ENCODE results near the gene KBTBD13.
"Not testable (repeated sequence)": the region's sequence is repeated elsewhere in the genome, so short reads cannot be mapped to it uniquely, and the experiment has no call there.

The KBTBD13 gene

DNA sequence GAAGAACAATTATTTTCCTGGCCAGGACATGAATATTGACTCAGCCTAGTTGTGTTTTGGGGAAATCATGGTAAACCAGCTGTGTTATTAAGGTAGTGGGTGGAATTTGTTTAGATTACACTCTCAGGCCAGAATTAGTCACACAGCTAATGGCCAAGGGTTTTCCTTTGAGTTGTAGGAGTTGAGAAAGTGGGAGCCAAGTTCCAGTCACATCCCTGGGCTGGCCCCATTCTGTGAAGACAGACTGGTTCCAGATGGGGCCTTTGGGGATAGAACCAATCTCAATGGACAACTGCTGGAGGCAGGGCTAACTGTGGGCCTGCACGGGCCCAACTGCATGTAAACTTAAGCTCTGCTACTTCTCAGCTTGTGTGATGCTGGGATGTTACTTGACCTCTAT, 7.4 kb upstream of the KBTBD13 start:
- H3K27ac ChIP-seq = no peak overlapping the region
- TF ChIP-seq, protein P1, sequence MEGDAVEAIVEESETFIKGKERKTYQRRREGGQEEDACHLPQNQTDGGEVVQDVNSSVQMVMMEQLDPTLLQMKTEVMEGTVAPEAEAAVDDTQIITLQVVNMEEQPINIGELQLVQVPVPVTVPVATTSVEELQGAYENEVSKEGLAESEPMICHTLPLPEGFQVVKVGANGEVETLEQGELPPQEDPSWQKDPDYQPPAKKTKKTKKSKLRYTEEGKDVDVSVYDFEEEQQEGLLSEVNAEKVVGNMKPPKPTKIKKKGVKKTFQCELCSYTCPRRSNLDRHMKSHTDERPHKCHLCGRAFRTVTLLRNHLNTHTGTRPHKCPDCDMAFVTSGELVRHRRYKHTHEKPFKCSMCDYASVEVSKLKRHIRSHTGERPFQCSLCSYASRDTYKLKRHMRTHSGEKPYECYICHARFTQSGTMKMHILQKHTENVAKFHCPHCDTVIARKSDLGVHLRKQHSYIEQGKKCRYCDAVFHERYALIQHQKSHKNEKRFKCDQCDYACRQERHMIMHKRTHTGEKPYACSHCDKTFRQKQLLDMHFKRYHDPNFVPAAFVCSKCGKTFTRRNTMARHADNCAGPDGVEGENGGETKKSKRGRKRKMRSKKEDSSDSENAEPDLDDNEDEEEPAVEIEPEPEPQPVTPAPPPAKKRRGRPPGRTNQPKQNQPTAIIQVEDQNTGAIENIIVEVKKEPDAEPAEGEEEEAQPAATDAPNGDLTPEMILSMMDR (IDR thresholded peaks at IDR 0.05) = no peak
- no peak for TF ChIP-seq ZFX (IDR thresholded peaks at IDR 0.05; ENCODE audit: borderline replicate concordance)

DNA sequence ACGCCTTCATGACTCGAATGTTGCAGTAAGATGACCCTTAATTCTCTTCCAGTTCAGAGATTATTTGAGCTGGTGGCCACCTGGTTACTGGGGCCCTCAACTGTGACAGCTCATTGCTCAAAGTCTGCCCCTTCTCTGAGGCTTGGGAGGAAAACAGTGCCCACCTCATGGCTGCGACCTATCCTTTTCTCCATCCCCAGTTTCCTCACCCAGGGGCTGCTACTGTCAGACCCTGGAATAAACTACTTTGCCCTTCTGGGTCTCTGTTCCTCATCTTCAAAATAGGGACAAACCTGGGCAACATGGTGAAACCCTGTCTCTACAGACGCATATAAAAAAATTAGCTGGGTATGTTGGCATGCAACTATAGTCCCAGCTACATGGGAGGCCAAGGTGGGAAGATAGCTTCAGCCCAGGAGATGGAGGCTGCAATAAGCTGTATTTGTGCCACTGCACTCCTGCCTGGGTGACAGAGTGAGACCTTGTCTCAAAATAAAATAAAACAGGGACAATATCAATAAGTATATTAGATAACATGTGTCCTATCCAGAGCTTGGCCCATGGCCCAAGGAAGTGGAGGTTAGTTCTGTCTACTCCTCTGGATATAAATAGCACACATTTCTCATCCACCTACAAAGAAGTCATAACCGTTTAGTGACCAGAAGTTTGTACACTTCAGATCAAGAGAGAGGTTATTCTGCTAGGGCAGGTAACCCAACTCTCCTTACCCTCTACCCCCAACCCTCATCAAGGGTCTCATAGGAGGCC, 6.6 kb upstream of the KBTBD13 start:
- TF ChIP-seq, protein P1 (IDR thresholded peaks at IDR 0.05) = no peak
- TF ChIP-seq ZFX (IDR thresholded peaks at IDR 0.05; ENCODE audit: borderline replicate concordance) = no peak
- no peak overlapping the region for H3K27ac ChIP-seq

DNA sequence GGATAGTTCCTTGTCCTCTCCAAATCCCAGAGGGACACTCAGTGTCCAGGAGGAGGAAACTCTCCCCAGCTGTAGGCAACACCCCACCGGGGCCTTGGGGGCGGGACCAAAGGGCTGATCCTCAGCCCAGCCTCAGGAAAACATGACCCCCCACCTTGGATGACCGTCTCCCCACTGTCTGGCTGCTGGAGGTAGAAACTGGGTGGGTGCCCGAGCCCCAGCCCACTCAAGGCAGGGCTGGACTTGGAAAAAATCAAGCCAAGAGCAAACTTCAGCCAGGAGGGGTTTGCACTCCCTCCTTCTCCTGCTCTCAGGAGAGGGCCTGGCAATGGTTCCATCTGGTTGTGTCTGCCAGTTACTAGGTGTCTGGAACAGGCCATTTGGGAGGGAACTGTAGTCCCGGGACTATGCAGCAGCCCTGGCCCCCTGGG, 5.2 kb upstream of the KBTBD13 start:
- TF ChIP-seq, protein P1 (IDR thresholded peaks at IDR 0.05) = no peak
- TF ChIP-seq ZFX (IDR thresholded peaks at IDR 0.05; ENCODE audit: borderline replicate concordance) = no peak
- no peak overlapping the region for H3K27ac ChIP-seq

DNA sequence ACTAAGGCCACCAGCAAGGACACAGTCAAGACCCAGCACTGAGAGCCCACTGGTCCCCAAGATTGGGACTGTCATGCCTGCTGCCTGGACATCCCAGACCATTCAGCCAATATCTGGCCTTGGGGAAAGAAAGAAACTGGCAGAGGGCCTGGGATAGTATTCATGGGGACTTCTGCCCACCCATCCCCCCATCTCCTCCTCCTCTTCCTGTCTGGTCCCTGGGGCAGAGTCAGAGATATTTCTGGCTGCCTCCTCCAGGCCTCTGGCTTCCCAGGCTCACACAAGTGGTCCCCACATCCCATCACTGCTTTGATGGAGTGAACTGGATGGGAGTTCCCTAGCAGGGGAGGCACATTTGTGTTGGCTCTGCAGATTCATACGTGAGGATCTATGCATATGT, 4.5 kb upstream of the KBTBD13 start:
- TF ChIP-seq ZFX (IDR thresholded peaks at IDR 0.05; ENCODE audit: borderline replicate concordance) = no peak
- H3K27ac ChIP-seq = no peak overlapping the region

DNA sequence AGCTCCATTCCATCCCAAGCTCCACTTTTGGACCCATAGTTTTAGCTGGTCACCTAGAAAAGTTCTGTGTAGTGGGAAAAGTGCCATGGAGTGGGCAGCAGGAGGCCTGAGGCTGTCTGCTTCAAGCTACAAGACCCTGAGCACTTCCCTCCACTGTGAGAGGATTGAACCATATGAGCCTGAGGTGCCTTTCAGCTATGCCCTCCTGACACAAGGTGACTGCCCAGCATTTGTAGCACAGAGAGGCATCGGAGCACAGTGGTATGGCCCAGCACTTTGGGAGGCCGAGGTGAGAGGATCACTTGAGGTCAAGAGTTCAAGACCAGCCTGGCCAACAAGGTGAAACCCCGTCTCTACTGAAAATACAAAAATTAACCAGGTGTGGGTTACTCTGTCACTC, 3.9 kb upstream of the KBTBD13 start:
- TF ChIP-seq, protein P1 (IDR thresholded peaks at IDR 0.05) = no peak
- no peak for TF ChIP-seq ZFX (IDR thresholded peaks at IDR 0.05; ENCODE audit: borderline replicate concordance)
- no peak overlapping the region for H3K27ac ChIP-seq

DNA sequence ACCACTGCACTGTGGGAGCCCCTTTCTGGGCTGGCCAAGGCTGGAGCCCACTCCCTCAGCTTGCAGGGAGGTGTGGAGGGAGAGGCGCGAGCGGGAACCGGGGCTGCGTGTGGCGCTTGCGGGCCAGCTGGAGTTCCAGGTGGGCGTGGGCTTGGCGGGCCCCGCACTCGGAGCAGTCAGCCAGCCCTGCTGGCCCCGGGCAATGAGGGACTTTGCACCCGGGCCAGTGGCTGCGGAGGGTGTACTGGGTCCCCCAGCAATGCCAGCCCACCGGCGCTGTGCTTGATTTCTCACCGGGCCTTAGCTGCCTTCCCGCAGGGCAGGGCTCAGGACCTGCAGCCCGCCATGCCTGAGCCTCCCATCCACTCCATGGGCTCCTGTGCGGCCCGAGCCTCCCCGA, 1.6 kb upstream of the KBTBD13 start:
- H3K27ac ChIP-seq = not testable (repeated sequence)

DNA sequence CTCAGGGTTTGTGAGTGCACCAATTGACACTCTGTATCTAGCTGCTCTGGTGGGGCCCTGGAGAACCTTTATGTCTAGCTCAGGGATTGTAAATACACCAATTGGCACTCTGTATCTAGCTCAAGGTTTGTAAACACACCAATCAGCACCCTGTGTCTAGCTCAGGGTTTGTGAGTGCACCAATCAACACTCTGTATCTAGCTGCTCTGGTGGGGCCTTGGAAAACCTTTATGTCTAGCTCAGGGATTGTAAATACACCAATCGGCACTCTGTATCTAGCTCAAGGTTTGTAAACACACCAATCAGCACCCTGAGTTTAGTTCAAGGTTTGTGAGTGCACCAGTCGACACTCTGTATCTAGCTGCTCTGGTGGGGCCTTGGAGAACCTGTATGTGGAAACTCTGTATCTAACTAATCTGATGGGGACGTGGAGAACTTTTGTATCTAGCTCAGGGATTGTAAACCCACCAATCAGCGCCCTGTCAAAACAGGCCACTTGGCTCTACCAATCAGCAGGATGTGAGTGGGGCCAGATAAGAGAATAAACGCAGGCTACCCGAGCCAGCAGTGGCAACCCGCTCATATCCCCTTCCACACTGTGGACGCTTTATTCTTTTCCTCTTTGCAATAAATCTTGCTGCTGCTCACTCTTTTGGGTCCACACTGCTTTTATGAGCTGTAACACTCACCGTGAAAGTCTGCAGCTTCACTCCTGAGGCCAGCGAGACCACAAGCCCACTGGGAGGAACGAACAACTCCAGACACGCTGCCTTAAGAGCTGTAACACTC, 745 bp upstream of the KBTBD13 start:
- not testable (repeated sequence) for H3K27ac ChIP-seq

DNA sequence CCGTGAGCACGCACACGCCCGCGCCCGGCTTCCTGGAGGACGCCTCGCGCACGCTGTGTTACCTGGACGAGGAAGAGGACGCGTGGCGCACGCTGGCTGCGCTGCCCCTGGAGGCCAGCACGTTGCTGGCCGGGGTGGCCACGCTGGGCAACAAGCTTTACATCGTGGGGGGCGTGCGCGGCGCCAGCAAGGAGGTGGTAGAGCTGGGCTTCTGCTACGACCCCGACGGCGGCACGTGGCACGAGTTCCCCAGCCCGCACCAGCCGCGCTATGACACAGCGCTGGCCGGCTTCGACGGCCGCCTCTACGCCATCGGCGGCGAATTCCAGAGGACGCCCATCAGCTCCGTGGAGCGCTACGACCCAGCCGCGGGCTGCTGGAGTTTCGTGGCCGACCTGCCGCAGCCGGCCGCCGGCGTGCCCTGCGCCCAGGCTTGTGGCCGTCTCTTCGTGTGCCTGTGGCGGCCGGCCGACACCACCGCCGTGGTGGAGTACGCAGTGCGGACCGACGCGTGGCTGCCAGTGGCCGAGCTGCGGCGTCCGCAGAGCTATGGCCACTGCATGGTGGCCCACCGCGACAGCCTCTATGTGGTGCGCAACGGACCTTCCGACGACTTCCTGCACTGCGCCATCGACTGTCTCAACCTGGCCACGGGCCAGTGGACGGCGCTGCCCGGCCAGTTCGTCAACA, 890 bp downstream of the KBTBD13 start:
- TF ChIP-seq, protein P1 (IDR thresholded peaks at IDR 0.05) = no peak
- TF ChIP-seq ZFX (IDR thresholded peaks at IDR 0.05; ENCODE audit: borderline replicate concordance) = no peak
- no peak overlapping the region for H3K27ac ChIP-seq

Data from 22Rv1 (cell line).